ENCODE measurements around the gene TTLL10.
A peak's percentile ranks its signal among the peaks of the same experiment; 100 is the strongest.

TTLL10 gene

DNA sequence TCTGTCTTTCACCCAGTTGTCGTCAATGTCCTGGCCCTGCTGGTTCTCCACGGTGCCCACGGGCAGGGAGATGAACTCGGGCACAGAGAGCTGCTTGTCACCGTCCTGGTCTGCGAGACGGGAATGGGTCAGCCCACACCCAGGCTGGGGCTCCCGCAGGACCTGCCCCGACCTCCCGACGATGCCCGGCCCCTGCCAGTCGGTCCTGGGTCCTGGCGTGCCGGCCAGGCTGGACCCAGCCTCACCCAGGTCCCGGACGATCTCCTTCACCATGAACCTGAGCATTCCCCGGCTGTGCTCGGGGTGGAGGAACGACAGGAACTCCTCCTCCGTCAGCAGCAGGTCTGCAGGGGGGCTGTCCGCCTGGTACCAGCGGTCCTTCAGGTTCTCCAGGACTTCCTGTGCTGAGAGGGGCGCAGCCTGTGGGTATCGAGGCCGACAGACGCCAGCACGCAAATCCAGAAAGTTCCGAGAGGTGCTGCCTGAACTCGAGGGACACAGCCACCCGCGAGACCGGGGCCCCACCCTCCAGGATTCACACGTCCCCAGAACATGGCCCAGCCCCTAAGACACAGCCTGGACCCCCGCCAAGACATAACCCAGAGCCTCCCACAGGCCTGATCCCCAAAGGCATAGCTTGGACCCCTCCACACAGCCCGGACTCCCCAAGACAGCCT, 45.0 kb downstream of the TTLL10 start:
- H3K27me3 Mint-ChIP-seq, result no peaks in the 10 kb centered on the region
- DNase-seq (no peak), ATAC-seq (replicated peaks) (no peak)
- H3K4me1 Mint-ChIP-seq (ENCODE audit: low read depth in 2 of 2), result peaks cover 19 to 33% of the 10 kb centered on the region in 2 donors
- no peaks in the 10 kb centered on the region for H3K9me3 Mint-ChIP-seq
- H3K36me3 Mint-ChIP-seq (ENCODE audit: insufficient read depth), result peaks cover 59% of the 10 kb centered on the region
- peak overlapping the region in 1 of 2 donors; percentile 19 for H3K4me3 Mint-ChIP-seq
- H3K27ac Mint-ChIP-seq, result peak overlapping the region; percentile 52 to 87

DNA sequence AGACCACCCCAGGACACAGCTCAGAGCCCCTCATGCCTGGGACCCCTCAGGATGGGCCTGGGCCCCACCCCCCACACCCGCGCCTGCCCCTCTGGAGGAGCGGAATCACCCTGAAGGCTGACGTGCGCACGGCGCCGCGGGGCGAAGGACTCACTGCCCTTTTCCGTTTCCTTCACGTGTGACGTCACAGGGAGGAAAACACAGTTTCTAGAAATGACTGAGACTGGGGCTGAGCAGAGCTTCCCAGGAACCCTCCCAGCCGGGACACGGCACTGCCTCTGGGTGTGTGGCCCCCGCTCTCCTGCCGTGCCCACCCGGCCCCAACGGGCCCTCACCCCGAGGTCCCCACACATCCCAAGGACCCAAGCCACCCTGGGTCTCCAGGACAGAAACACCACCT, 45.7 kb downstream of the TTLL10 start:
- H3K4me3 Mint-ChIP-seq, result peak overlapping the region in 1 of 2 donors; percentile 14
- no peaks in the 10 kb centered on the region for H3K27me3 Mint-ChIP-seq
- DNase-seq, result no peak
- peak; percentile 20 for ATAC-seq (replicated peaks)
- H3K4me1 Mint-ChIP-seq (ENCODE audit: low read depth in 2 of 2), result peaks cover 19 to 31% of the 10 kb centered on the region in 2 donors
- H3K27ac Mint-ChIP-seq, result peak overlapping the region; percentile 52 to 87
- H3K36me3 Mint-ChIP-seq (ENCODE audit: insufficient read depth), result peaks cover 57% of the 10 kb centered on the region
- H3K9me3 Mint-ChIP-seq, result no peaks in the 10 kb centered on the region

DNA sequence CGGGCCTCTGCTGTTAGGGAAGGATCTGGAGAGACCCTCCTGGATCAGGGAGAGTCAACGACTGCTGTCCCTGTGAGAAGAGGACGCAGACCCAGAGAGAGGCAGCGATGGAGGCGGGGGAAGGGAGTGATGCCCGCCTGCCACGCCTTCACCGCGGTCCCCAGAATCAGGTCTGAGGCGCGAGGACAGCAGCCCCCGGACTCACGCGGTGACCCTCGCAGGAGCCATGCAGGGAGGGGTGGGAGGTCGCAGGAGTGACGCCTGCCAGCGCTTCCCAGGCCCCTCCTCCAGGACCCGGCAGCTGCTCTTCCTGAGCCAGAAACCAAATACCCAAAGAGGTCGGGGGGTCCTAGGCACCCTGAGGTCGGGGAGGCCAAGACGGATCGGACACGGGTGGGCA, 46.5 kb downstream of the TTLL10 start:
- Mint-ChIP-seq H3K27me3 (no peaks in the 10 kb centered on the region), H3K27ac (peak overlapping the region; percentile 35 to 87), H3K4me3 (no peak overlapping the region), H3K4me1 (ENCODE audit: low read depth in 2 of 2) (peaks cover 22 to 24% of the 10 kb centered on the region in 2 donors), H3K9me3 (no peaks in the 10 kb centered on the region), H3K36me3 (ENCODE audit: insufficient read depth) (peaks cover 65% of the 10 kb centered on the region)
- no peak for ATAC-seq (replicated peaks)
- no peak for DNase-seq

DNA sequence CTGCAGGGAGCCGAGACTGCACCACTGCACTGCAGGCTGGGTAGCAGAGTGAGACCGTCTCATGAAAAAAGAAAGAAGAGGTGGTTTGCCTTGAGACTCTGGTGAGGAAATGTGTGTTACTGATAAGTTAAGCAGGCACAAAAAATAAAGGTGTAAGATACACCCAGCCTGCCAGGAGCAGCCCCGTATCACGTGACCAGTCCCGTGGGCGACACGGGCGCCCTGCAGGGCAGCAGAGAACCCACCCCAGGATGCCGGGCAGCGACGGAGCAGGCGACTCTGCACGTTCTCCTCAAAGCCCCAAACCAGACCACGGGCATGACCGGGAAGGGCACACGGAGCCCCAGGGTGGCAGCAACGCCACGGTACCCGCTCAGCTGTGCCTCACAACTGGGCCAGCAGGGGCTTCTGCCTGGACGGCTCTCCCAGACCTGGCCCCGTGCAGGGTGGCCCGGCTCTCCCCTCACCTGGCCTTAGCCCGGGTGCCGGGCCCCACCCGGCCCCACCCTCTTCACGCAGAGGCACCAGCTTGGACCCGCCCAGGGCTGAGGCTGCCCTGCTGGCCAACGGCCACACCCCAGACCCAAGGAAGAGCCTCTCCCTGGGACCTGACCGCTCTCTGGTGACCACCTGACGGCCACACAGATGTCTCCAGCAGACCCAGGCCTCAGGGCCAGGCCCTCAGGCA, 48.4 kb downstream of the TTLL10 start:
- H3K27ac Mint-ChIP-seq, result no peak overlapping the region
- H3K4me3 Mint-ChIP-seq, result peak overlapping the region in 1 of 2 donors; percentile 40
- ATAC-seq (replicated peaks) (no peak), DNase-seq (no peak)
- H3K9me3 Mint-ChIP-seq, result no peaks in the 10 kb centered on the region
- peaks cover 20 to 23% of the 10 kb centered on the region in 2 donors for H3K4me1 Mint-ChIP-seq (ENCODE audit: low read depth in 2 of 2)
- H3K27me3 Mint-ChIP-seq, result no peaks in the 10 kb centered on the region
- peaks cover 52% of the 10 kb centered on the region for H3K36me3 Mint-ChIP-seq (ENCODE audit: insufficient read depth)

- H3K4me3 Mint-ChIP-seq, result peak overlapping the region in 1 of 2 donors; percentile 40
- ATAC-seq (replicated peaks) (no peak), DNase-seq (no peak)
- H3K27ac Mint-ChIP-seq, result no peak overlapping the region
- H3K27me3 Mint-ChIP-seq, result no peaks in the 10 kb centered on the region
- peaks cover 46% of the 10 kb centered on the region for H3K36me3 Mint-ChIP-seq (ENCODE audit: insufficient read depth)
- H3K4me1 Mint-ChIP-seq (ENCODE audit: low read depth in 2 of 2), result peaks cover 20 to 23% of the 10 kb centered on the region in 2 donors
- no peaks in the 10 kb centered on the region for H3K9me3 Mint-ChIP-seq
Measured at GRCh38 chr1:1222575-1223225, 49.0 kb downstream of the TTLL10 start.

DNA sequence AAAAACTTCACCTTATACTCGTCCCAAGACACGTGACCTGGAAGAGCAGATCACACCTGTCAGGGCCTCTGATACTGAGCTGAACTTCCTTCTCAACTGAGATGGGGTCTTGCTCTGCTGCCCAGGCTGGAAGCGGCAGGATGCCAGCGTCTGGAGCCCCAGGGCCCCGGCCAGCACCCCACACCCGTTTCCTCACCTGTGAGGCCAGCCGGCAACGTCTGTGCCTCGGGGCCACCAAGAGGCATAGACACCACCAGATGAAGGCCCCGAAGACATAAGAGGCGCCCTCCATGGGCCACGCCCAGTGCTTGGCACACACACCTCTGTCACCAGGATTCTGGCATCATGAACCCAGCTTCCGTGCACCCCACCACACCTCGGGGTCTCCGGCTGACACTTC, 49.6 kb downstream of the TTLL10 start:
- Mint-ChIP-seq H3K9me3 (no peaks in the 10 kb centered on the region), H3K36me3 (ENCODE audit: insufficient read depth) (peaks cover 47% of the 10 kb centered on the region), H3K27ac (no peak overlapping the region), H3K4me3 (peak overlapping the region in 1 of 2 donors; percentile 40), H3K4me1 (ENCODE audit: low read depth in 2 of 2) (peaks cover 20 to 23% of the 10 kb centered on the region in 2 donors), H3K27me3 (no peaks in the 10 kb centered on the region)
- ATAC-seq (replicated peaks) (no peak), DNase-seq (no peak)

DNA sequence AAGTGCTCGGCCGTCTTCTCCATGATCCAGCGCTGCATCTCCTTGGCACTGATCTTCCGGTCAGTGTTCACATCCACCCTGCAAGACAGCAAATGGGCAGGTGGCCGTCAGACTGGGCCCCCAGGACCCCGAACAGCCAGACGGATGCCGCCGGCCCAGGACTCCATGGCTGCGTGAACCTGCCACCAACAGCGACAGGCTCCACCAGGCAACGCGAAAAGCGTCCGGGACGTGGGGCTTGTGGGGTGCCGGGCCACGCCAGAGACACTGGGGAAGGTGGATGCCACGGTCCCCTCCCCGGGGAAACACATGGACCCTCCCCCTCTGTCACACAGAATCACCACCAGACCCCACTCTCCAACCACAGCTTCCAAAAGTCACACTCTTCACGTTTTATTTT, 50.2 kb downstream of the TTLL10 start:
- no peak for ATAC-seq (replicated peaks)
- Mint-ChIP-seq H3K4me3 (no peak overlapping the region), H3K4me1 (ENCODE audit: low read depth in 2 of 2) (peaks cover 20 to 23% of the 10 kb centered on the region in 2 donors), H3K27ac (peak overlapping the region in 1 of 2 donors; percentile 86), H3K27me3 (no peaks in the 10 kb centered on the region), H3K36me3 (ENCODE audit: insufficient read depth) (peaks cover 51% of the 10 kb centered on the region), H3K9me3 (no peaks in the 10 kb centered on the region)
- DNase-seq, result no peak

DNA sequence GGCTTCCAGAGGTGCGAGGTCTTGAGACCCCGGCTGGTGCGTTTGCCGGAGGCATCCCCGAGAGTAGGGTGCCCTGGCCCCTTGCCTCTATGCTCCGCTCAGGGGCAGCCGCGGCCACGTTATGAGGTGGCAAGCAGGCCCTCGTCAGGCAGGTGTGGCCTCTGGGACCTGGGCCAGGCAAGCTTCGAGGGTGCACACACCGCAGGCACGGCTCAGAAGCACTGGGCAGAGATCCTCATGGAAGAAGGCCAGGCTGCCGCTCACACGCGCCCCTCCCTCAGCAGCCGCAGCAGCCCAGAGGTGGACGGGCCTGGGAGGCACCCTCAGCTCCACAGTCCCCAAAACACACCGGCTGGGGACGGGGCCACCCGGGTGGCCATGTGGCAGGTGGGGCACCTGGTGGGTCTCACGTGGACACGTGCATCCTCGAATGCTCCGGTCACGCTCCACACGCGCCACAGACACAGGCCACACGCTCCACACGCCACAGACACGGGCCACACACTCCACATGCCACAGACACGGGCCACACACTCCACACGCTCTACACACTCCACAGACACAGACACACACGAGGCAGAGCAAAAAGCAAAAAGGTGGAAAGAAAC, 51.7 kb downstream of the TTLL10 start:
- no peak for ATAC-seq (replicated peaks)
- H3K9me3 Mint-ChIP-seq, result no peaks in the 10 kb centered on the region
- H3K27me3 Mint-ChIP-seq, result no peaks in the 10 kb centered on the region
- no peak overlapping the region for H3K4me3 Mint-ChIP-seq
- no peak for DNase-seq
- peak overlapping the region in 1 of 2 donors; percentile 28 for H3K27ac Mint-ChIP-seq
- H3K36me3 Mint-ChIP-seq (ENCODE audit: insufficient read depth), result peaks cover 44% of the 10 kb centered on the region
- H3K4me1 Mint-ChIP-seq (ENCODE audit: low read depth in 2 of 2), result peaks cover 24 to 26% of the 10 kb centered on the region in 2 donors

GRCh38 chr1:1225913-1226312, 52.2 kb downstream of the TTLL10 start:
- Mint-ChIP-seq H3K27ac (peak overlapping the region in 1 of 2 donors; percentile 28), H3K9me3 (no peaks in the 10 kb centered on the region), H3K4me1 (ENCODE audit: low read depth in 2 of 2) (peaks cover 29 to 31% of the 10 kb centered on the region in 2 donors), H3K27me3 (no peaks in the 10 kb centered on the region), H3K4me3 (no peak overlapping the region), H3K36me3 (ENCODE audit: insufficient read depth) (peaks cover 45% of the 10 kb centered on the region)
- no peak for DNase-seq
- ATAC-seq (replicated peaks), result no peak

DNA sequence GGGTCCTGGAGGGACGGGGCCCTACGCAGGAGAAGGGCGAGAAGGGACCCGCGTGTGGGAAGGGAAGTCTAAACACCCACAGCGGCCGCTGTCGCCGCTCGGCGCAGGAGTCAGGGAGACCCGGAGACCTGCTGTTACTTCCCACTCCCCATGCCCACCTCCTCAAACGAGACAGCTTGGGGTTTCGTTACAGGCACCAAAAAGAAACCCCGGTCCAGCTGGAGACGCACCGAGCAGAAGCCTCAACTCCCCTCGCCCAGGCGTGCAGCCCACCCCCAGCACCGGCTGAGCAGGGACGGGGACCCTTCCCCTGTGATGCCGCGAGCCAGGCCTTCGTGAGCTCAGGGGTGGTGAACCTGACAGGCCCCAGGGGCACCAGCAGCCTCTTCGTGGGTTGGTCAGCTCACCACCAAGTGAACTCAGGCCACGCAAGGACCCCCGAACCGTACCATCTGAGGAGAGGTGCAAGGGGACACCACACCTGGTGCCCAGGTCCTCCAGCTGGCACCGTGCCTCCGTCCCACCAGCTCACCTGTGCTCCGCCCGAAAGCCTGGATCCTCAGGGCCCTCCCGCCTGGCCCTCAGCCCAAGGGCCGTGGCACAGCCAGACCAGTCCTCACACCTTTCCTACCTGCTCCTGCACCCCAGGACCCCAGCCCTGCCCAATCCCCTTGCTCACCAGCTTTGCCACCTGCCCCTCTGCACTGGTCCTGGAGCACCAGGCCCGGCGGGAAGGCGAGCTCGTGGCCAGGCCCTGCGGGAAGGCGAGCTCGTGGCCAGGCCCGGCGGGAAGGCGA, 53.1 kb downstream of the TTLL10 start:
- Mint-ChIP-seq H3K4me1 (ENCODE audit: low read depth in 2 of 2) (peaks cover 30 to 34% of the 10 kb centered on the region in 2 donors), H3K27me3 (no peaks in the 10 kb centered on the region), H3K36me3 (ENCODE audit: insufficient read depth) (peaks cover 43% of the 10 kb centered on the region), H3K9me3 (no peaks in the 10 kb centered on the region), H3K4me3 (no peak overlapping the region), H3K27ac (no peak overlapping the region)
- ATAC-seq (replicated peaks) (no peak), DNase-seq (no peak)

GRCh38 chr1:1227386-1227785, 53.7 kb downstream of the TTLL10 start:
- H3K27me3 Mint-ChIP-seq, result no peaks in the 10 kb centered on the region
- no peaks in the 10 kb centered on the region for H3K9me3 Mint-ChIP-seq
- peaks cover 42% of the 10 kb centered on the region for H3K36me3 Mint-ChIP-seq (ENCODE audit: insufficient read depth)
- no peak for ATAC-seq (replicated peaks)
- peaks cover 27 to 33% of the 10 kb centered on the region in 2 donors for H3K4me1 Mint-ChIP-seq (ENCODE audit: low read depth in 2 of 2)
- no peak for DNase-seq
- H3K4me3 Mint-ChIP-seq, result no peak overlapping the region
- H3K27ac Mint-ChIP-seq, result no peak overlapping the region

DNA sequence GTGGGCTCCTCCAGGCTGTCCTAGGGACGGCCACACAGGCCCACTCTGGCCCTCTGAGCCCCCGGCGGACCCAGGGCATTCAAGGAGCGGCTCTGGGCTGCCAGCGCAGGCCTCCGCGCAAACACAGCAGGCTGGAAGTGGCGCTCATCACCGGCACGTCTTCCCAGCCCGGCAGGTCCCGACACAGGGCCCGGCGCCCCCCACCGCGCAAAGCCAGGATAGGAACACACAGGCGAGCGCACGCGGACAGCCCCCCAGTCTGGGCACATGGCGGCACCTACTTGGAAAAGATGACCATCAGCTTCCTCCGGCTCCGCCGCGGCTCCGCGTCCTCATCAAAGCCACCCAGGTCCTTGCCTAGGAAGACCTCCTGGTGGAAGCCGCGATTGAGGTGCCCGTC, 54.5 kb downstream of the TTLL10 start:
- ATAC-seq (replicated peaks), result no peak
- H3K27ac Mint-ChIP-seq, result no peak overlapping the region
- H3K4me1 Mint-ChIP-seq (ENCODE audit: low read depth in 2 of 2), result peaks cover 27 to 29% of the 10 kb centered on the region in 2 donors
- no peaks in the 10 kb centered on the region for H3K27me3 Mint-ChIP-seq
- DNase-seq, result no peak
- no peak overlapping the region for H3K4me3 Mint-ChIP-seq
- H3K36me3 Mint-ChIP-seq (ENCODE audit: insufficient read depth), result peaks cover 38% of the 10 kb centered on the region
- H3K9me3 Mint-ChIP-seq, result no peaks in the 10 kb centered on the region

Measured in effector memory CD8-positive, alpha-beta T cell (primary cell).